ENCODE data around the gene GREB1. TPM values are rescaled to one million over a fixed set of nuclear protein-coding genes. Genes with fewer than 3 reads are reported as not detected.
"Not testable (repeated sequence)": the region's sequence is repeated elsewhere in the genome, so short reads cannot be mapped to it uniquely, and the experiment has no call there.

GREB1 gene
- total RNA-seq, 2 experiments from 2014 or later: 0.38 to 0.42 TPM

- H3K27me3 Mint-ChIP-seq (ENCODE audit: low read depth): peaks cover 13% of the 10 kb centered on the region
- H3K4me3 Mint-ChIP-seq; H3K27ac Mint-ChIP-seq; H3K4me1 Mint-ChIP-seq (ENCODE audit: low read depth); H3K36me3 Mint-ChIP-seq (ENCODE audit: low read depth); CTCF ChIA-PET; DNase-seq; intact Hi-C loops (cut with micrococcal nuclease): not testable (repeated sequence)
- peaks cover 10% of the 10 kb centered on the region for H3K9me3 Mint-ChIP-seq
These were observed 126.6 kb downstream of the GREB1 start for GRCh38 chr2:11660396-11660795.

GRCh38 chr2:11661891-11662435 is 128.1 kb downstream of the GREB1 start:
- no peak for DNase-seq
- intact Hi-C loops (cut with micrococcal nuclease): no loop called here
- Mint-ChIP-seq H3K4me1 (ENCODE audit: low read depth) (no peaks in the 10 kb centered on the region), H3K36me3 (ENCODE audit: low read depth) (peaks cover 4% of the 10 kb centered on the region), H3K4me3 (no peak overlapping the region), H3K9me3 (peaks cover 10% of the 10 kb centered on the region), H3K27ac (no peak overlapping the region), H3K27me3 (ENCODE audit: low read depth) (peaks cover 17% of the 10 kb centered on the region)
- CTCF ChIA-PET: no interaction called here

- Mint-ChIP-seq H3K4me3 (no peak overlapping the region), H3K36me3 (ENCODE audit: low read depth) (peaks cover 4% of the 10 kb centered on the region), H3K27me3 (ENCODE audit: low read depth) (peaks cover 20% of the 10 kb centered on the region), H3K27ac (no peak overlapping the region), H3K4me1 (ENCODE audit: low read depth) (no peaks in the 10 kb centered on the region), H3K9me3 (peaks cover 10% of the 10 kb centered on the region)
- no peak for DNase-seq
- intact Hi-C loops (cut with micrococcal nuclease): no loop called here
- CTCF ChIA-PET: interaction anchor here (0.7 kb wide), 1 partner anchor 988 kb away, joined by 3 read pairs; no protein-coding TSS in a partner anchor
These were observed 129.0 kb downstream of the GREB1 start for GRCh38 chr2:11662882-11663281.

- no peak for DNase-seq
- Mint-ChIP-seq H3K36me3 (ENCODE audit: low read depth) (peaks cover 4% of the 10 kb centered on the region), H3K4me3 (no peak overlapping the region), H3K9me3 (peaks cover 10% of the 10 kb centered on the region), H3K27me3 (ENCODE audit: low read depth) (peaks cover 21% of the 10 kb centered on the region), H3K27ac (no peak overlapping the region), H3K4me1 (ENCODE audit: low read depth) (no peaks in the 10 kb centered on the region)
- intact Hi-C loops (cut with micrococcal nuclease): no loop called here
- CTCF ChIA-PET: interaction anchor here (0.7 kb wide), 1 partner anchor 988 kb away, joined by 3 read pairs; no protein-coding TSS in a partner anchor
These were observed 129.6 kb downstream of the GREB1 start for GRCh38 chr2:11663427-11663826.

- intact Hi-C loops (cut with micrococcal nuclease): no loop called here
- Mint-ChIP-seq H3K36me3 (ENCODE audit: low read depth) (peaks cover 4% of the 10 kb centered on the region), H3K9me3 (peaks cover 10% of the 10 kb centered on the region), H3K27me3 (ENCODE audit: low read depth) (peaks cover 26% of the 10 kb centered on the region), H3K27ac (no peak overlapping the region), H3K4me1 (ENCODE audit: low read depth) (no peaks in the 10 kb centered on the region), H3K4me3 (no peak overlapping the region)
- CTCF ChIA-PET: interaction anchor here (0.6 to 1.5 kb wide), 3 partner anchors 16 to 1232 kb away, joined by 3 to 5 read pairs (median 4); no protein-coding TSS in a partner anchor
- no peak for DNase-seq
These were observed 131.2 kb downstream of the GREB1 start for GRCh38 chr2:11665028-11665427.

- Mint-ChIP-seq H3K9me3 (peaks cover 10% of the 10 kb centered on the region), H3K4me1 (ENCODE audit: low read depth) (peaks cover 3% of the 10 kb centered on the region), H3K4me3 (no peak overlapping the region), H3K36me3 (ENCODE audit: low read depth) (peaks cover 4% of the 10 kb centered on the region), H3K27me3 (ENCODE audit: low read depth) (peaks cover 32% of the 10 kb centered on the region), H3K27ac (no peak overlapping the region)
- CTCF ChIA-PET: interaction anchor here (1.5 kb wide), 1 partner anchor 114 kb away, joined by 4 read pairs; no protein-coding TSS in a partner anchor
- intact Hi-C loops (cut with micrococcal nuclease): no loop called here
- DNase-seq: no peak
These were observed 131.9 kb downstream of the GREB1 start for GRCh38 chr2:11665510-11666362.

- peaks cover 29% of the 10 kb centered on the region for H3K27me3 Mint-ChIP-seq (ENCODE audit: low read depth)
- H3K4me1 Mint-ChIP-seq (ENCODE audit: low read depth): peaks cover 3% of the 10 kb centered on the region
- H3K4me3 Mint-ChIP-seq: no peak overlapping the region
- intact Hi-C loops (cut with micrococcal nuclease): no loop called here
- peaks cover 7% of the 10 kb centered on the region for H3K9me3 Mint-ChIP-seq
- H3K27ac Mint-ChIP-seq: no peak overlapping the region
- peaks cover under 1% of the 10 kb centered on the region for H3K36me3 Mint-ChIP-seq (ENCODE audit: low read depth)
- DNase-seq: no peak
- CTCF ChIA-PET: no interaction called here
These were observed 133.3 kb downstream of the GREB1 start for GRCh38 chr2:11667194-11667593.

GRCh38 chr2:11667866-11668637 is 134.2 kb downstream of the GREB1 start:
- peaks cover 1% of the 10 kb centered on the region for H3K9me3 Mint-ChIP-seq
- H3K4me3 Mint-ChIP-seq: no peak overlapping the region
- H3K36me3 Mint-ChIP-seq (ENCODE audit: low read depth): no peaks in the 10 kb centered on the region
- no peak for DNase-seq
- intact Hi-C loops (cut with micrococcal nuclease): no loop called here
- CTCF ChIA-PET: interaction anchor here (1.0 kb wide), 1 partner anchor 25 kb away, joined by 3 read pairs; no protein-coding TSS in a partner anchor
- H3K4me1 Mint-ChIP-seq (ENCODE audit: low read depth): peaks cover 3% of the 10 kb centered on the region
- H3K27ac Mint-ChIP-seq: no peak overlapping the region
- H3K27me3 Mint-ChIP-seq (ENCODE audit: low read depth): peaks cover 32% of the 10 kb centered on the region

GRCh38 chr2:11669454-11670291 is 135.8 kb downstream of the GREB1 start, which contains the start of gene NTSR2:
Gene NTSR2 (minus strand): TSS chr2:11670195. CDS start chr2:11670129, 66 bp downstream.
- no peaks in the 10 kb centered on the region for H3K9me3 Mint-ChIP-seq

GRCh38 chr2:11672407-11672806 is 138.6 kb downstream of the GREB1 start:
- CTCF ChIA-PET: interaction anchor here (1.3 to 1.4 kb wide), 2 partner anchors 89 to 107 kb away, joined by 3 read pairs; no protein-coding TSS in a partner anchor
- Mint-ChIP-seq H3K27me3 (ENCODE audit: low read depth) (peaks cover 53% of the 10 kb centered on the region), H3K27ac (no peak overlapping the region), H3K36me3 (ENCODE audit: low read depth) (no peaks in the 10 kb centered on the region), H3K4me3 (no peak overlapping the region), H3K9me3 (no peaks in the 10 kb centered on the region), H3K4me1 (ENCODE audit: low read depth) (peaks cover 3% of the 10 kb centered on the region)
- intact Hi-C loops (cut with micrococcal nuclease): no loop called here
- no peak for DNase-seq

More at GRCh38 chr2:11669454-11670291, 135.8 kb downstream of the GREB1 start, which contains the start of gene NTSR2:
- no peaks in the 10 kb centered on the region for H3K36me3 Mint-ChIP-seq (ENCODE audit: low read depth)
- intact Hi-C loops (cut with micrococcal nuclease): no loop called here
- peaks cover 39% of the 10 kb centered on the region for H3K27me3 Mint-ChIP-seq (ENCODE audit: low read depth)
- no peak within 1 kb of the TSS for H3K27ac Mint-ChIP-seq
- CTCF ChIA-PET: interaction anchor here (0.7 to 0.9 kb wide), 2 partner anchors 11 to 208 kb away, joined by 3 to 4 read pairs; no protein-coding TSS in a partner anchor
- H3K4me1 Mint-ChIP-seq (ENCODE audit: low read depth): peaks cover 3% of the 10 kb centered on the region
- peak; percentile 53 for DNase-seq
- no peak within 1 kb of the TSS for H3K4me3 Mint-ChIP-seq

GRCh38 chr2:11674983-11675382 is 141.1 kb downstream of the GREB1 start:
- H3K4me1 Mint-ChIP-seq (ENCODE audit: low read depth): peaks cover 3% of the 10 kb centered on the region
- peaks cover 38% of the 10 kb centered on the region for H3K27me3 Mint-ChIP-seq (ENCODE audit: low read depth)
- H3K36me3 Mint-ChIP-seq (ENCODE audit: low read depth): no peaks in the 10 kb centered on the region
- CTCF ChIA-PET: interaction anchor here (1.2 to 1.4 kb wide), 2 partner anchors 7 to 18 kb away, joined by 3 to 5 read pairs; no protein-coding TSS in a partner anchor
- intact Hi-C loops (cut with micrococcal nuclease): no loop called here
- H3K27ac Mint-ChIP-seq: no peak overlapping the region
- DNase-seq: no peak
- no peak overlapping the region for H3K4me3 Mint-ChIP-seq
- H3K9me3 Mint-ChIP-seq: no peaks in the 10 kb centered on the region

Data from activated naive CD4-positive, alpha-beta T cell treated with anti-CD3 and anti-CD28 coated beads for 36 hours (primary cell).